GM12892 (cell line): ENCODE measurements around the gene FSTL3.

ENCODE experiments used
- POLR2A ChIP-seq: IDR thresholded peaks from 2 replicates; pipeline ENCODE4 v1.6.1; 2011; ENCODE audit warnings: low read depth, low read length, control low read depth
- POLR2AphosphoS5 ChIP-seq: IDR thresholded peaks from 2 replicates; pipeline ENCODE4 v1.6.1; 2011; ENCODE audit warnings: low read depth, low read length, control low read depth
- TAF1 ChIP-seq: IDR thresholded peaks from 2 replicates; pipeline ENCODE4 v1.6.1; 2011; ENCODE audit warnings: low read depth, mild to moderate bottlenecking, control low read depth, low read length, borderline replicate concordance

DNA sequence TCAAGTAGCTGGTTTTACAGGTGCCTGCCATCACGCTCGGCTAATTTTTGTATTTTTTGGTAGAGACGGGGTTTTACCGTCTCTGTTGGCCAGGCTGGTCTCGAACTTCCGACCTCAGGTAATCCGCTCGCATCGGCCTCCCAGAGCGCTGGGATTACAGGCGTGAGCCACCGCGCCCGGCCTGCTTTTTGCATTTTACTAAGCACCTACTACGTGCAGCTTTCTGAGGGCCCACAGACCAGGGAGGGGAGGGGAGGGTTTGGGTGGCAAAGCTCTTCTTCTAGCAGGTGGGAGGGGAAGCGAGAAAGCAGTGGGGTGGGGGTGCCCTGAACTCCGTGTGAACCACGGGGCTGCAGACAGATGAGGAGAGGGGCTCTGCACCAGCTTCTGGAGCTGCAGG is 47.5 kb downstream of the FSTL3 start:
- TF ChIP-seq POLR2AphosphoS5 (no peak), TAF1 (no peak), POLR2A (no peak)
